ENCODE results near the gene PRKCB.
"Not testable (repeated sequence)": the region's sequence is repeated elsewhere in the genome, so short reads cannot be mapped to it uniquely, and the experiment has no call there.

PRKCB gene

GRCh38 chr16:23905027-23905426 is 69.2 kb downstream of the PRKCB start:
- no peak for DNase-seq

GRCh38 chr16:23907457-23907902 is 71.7 kb downstream of the PRKCB start:
- DNase-seq = no peak

DNA sequence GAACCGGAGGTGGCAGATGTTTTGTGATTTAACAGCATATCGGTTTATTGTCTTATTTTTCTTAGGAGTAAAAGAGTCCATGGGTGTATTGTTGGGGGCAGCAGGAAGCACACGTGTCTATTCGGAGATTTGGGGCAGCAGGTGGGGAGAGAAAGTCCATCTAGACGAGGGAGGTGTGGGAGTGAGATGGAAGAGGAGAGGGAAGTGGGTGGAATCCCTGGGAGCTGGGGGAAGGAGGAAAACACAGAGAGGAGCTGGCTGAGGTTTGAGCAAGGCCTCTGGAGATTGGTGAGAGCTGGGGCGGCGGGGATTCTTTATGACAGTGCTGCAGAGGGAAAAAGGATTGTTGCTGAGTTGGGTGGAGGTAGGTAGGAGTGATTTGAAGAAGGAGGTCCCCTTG is 72.1 kb downstream of the PRKCB start:
- no peak for DNase-seq

GRCh38 chr16:23908790-23909189 is 73.0 kb downstream of the PRKCB start:
- DNase-seq = no peak

GRCh38 chr16:23909792-23910418 is 74.1 kb downstream of the PRKCB start:
- DNase-seq = no peak

DNA sequence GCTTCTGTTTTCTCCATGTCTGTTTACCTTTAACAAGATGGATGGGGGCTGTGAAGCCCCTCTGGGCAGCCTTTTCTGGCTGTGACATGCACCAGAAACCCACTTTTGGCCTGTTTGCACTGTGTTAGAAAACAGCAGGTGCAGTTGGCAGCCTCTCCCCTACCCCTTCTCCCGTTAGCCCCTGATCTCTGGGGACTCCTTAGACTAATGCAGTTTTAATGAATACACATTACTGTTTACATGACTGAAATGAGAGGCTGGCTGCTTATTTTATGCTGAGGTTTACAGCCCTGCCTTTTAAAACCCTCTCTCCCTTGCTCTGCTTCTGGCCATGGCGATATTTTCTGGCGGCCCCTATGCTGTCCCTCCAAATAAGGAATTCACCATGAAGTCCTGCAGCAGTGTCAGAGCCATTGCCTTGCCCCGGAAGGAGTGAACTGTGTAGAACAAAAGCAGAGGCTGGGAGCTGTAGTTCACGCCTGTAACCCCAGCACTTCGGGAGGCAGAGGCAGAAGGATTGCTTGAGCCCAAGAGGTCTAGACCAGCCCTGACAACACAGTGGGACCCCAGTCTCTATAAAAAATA is 79.3 kb downstream of the PRKCB start:
- DNase-seq = no peak

DNA sequence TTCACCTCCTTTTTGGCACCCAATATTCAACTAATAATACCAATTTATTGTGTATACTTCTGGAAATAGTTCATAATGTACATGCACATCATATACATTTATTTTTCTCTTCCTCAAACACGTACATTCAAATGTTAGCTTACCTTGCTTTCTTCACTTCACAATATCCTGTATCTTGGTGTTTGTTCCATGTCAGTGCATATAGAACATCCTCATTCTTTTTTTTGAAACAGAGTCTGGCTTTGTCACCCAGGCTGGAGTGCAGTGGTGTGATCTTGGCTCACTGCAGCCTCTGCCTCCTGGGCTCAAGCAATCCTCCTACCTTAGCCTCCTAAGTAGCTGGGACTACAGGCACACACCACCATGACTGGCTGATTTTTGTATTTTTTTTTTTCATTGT is 80.8 kb downstream of the PRKCB start:
- not testable (repeated sequence) for DNase-seq

- no peak for DNase-seq
These were observed 81.8 kb downstream of the PRKCB start for GRCh38 chr16:23917621-23918020.

DNA sequence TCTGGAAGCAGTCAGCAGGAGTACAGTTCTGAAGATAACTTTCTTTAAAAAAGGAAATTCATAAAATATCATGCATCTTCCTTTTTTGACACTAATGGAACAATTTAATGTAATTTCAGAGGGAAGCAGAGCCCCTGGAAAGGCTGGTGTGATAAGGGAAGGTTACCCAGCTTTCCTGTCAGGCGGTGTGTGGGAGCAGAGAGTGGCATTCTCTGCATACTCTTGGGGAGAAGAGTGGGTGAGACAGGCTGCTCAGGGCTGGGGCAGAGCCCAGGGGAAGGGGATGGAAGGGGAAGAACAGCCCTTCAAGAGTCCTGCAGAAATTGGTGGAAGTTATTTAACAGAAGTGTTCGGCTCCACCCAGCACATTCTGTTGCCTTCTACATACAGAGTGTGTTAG is 84.7 kb downstream of the PRKCB start:
- DNase-seq = no peak

GRCh38 chr16:23920899-23921298 is 85.1 kb downstream of the PRKCB start:
- no peak for DNase-seq

GRCh38 chr16:23922406-23922805 is 86.6 kb downstream of the PRKCB start:
- no peak for DNase-seq

GRCh38 chr16:23924128-23924527 is 88.3 kb downstream of the PRKCB start:
- no peak for DNase-seq

- no peak for DNase-seq
These were observed 92.0 kb downstream of the PRKCB start for GRCh38 chr16:23927796-23928195.

GRCh38 chr16:23929237-23929636 is 93.5 kb downstream of the PRKCB start:
- DNase-seq = no peak

GRCh38 chr16:23929856-23930255 is 94.1 kb downstream of the PRKCB start:
- no peak for DNase-seq

GRCh38 chr16:23930791-23931190 is 95.0 kb downstream of the PRKCB start:
- DNase-seq = no peak

GRCh38 chr16:23931199-23931598 is 95.4 kb downstream of the PRKCB start:
- no peak for DNase-seq

DNA sequence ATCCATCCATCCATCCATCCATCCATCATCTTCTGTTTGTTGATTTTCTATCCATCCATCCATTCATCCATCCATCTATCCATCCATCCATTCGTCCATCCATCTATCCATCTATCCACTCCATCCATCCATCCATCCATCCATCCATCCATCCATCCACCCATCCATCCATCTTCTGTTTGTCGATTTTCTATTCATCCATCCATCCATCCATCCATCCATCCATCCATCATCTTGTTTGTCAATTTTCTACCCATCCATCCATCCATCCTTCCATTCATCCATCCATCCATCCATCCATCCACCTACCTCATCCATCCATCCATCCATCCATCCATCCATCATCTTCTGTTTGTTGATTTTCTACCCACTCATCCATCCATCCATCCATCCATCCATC is 97.9 kb downstream of the PRKCB start:
- not testable (repeated sequence) for DNase-seq

DNA sequence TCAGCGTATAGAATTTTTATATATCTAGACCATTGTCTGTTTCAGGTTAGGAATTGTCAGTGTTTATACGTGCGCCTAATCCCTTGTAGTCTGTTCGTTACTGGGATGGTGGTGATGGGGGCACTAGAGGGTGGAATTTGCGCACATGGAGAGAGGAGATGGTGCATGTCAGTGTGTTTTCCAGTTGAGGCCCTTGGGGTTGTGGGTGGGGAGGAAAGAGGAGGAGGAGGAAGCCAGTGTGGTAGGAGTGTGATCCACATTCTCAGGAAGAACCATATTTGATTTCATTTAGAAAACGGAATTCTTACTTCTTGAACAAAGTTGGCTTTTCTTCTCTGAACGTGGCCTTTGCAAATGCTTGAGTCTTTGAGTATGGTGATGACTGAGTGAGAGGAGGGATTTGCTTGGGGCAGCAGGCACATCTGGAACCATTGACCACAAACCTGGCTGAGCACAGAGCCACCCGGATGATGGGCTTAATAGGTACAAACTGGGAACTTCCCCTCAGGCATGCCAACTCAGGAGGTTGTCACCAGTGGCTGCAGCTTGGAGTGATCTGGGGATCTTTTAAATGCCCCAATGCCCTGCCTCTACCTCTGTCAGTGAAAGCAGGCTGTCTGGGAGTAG is 98.9 kb downstream of the PRKCB start:
- no peak for DNase-seq

DNA sequence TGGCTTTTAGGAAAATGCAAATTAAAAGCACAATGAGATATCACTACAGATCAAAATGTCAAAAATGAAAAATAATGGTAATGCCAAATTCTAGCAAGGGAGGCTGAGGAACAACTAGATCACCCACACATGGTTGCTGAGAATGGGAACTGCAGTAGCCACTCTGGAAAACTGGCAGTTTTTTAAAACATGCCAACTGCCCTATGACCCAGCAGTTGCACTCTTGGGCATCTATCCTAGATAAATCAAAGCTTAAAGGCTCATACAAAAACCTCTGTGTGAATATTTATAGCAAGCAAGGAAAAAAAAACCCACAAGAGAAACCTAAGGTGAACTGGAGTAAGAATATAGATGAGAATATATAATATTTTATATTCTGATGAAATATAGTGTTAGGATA is 104.3 kb downstream of the PRKCB start:
- no peak for DNase-seq

DNA sequence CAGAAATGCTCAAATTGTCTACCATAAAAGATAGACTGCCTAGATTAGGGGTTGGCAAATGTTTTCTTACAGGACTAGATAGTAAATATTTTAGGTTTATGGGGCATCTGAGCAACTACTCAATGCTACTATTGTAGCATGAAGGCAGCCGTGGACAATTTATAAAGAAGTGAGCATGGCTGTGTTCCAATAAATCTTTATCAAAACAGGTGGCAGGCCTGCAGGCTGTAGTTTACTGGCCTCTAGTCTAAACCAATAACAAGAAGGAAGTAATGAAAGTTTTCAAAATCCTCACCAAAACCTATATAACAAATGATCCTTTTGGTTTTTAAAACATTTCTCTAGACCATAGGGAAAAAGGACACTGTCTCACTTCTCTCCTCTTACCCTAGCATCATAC is 105.2 kb downstream of the PRKCB start:
- no peak for DNase-seq

GRCh38 chr16:23941963-23942564 is 106.3 kb downstream of the PRKCB start:
- DNase-seq = no peak

- DNase-seq = no peak
These were observed 107.8 kb downstream of the PRKCB start for GRCh38 chr16:23943604-23944003.

- DNase-seq = no peak
These were observed 108.6 kb downstream of the PRKCB start for GRCh38 chr16:23944381-23944780.
